ENCODE results near the gene PHC2.

The PHC2 gene

GRCh38 chr1:33377756-33378155 lies 53.1 kb downstream of the PHC2 start:
- TF ChIP-seq, protein P1, sequence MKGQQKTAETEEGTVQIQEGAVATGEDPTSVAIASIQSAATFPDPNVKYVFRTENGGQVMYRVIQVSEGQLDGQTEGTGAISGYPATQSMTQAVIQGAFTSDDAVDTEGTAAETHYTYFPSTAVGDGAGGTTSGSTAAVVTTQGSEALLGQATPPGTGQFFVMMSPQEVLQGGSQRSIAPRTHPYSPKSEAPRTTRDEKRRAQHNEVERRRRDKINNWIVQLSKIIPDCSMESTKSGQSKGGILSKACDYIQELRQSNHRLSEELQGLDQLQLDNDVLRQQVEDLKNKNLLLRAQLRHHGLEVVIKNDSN (IDR thresholded peaks at IDR 0.05): no peak
- TF ChIP-seq TAF1 (IDR thresholded peaks at IDR 0.05; ENCODE audit: low read depth): no peak
- TF ChIP-seq CEBPB (IDR thresholded peaks at IDR 0.05): no peak
- TF ChIP-seq, protein P2, sequence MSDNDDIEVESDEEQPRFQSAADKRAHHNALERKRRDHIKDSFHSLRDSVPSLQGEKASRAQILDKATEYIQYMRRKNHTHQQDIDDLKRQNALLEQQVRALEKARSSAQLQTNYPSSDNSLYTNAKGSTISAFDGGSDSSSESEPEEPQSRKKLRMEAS (IDR thresholded peaks at IDR 0.05): no peak
- TF ChIP-seq TCF12 (IDR thresholded peaks at IDR 0.05; ENCODE audit: low read depth): no peak
- no peak for TF ChIP-seq EGR1 (IDR thresholded peaks at IDR 0.05)
- no peak for TF ChIP-seq CREB1 (IDR thresholded peaks at IDR 0.05; ENCODE audit: low read depth)
- no peak for TF ChIP-seq FOXM1 (IDR thresholded peaks at IDR 0.05; ENCODE audit: borderline replicate concordance, low read depth)
- TF ChIP-seq RAD21 (IDR thresholded peaks at IDR 0.05; ENCODE audit: low read depth): no peak
- no peak for TF ChIP-seq NFIC (IDR thresholded peaks at IDR 0.05)
- no peak for TF ChIP-seq YY1 (IDR thresholded peaks at IDR 0.05; ENCODE audit: low read depth)
- TF ChIP-seq ZBTB7A (IDR thresholded peaks at IDR 0.05; ENCODE audit: low read depth): no peak
- TF ChIP-seq EP300 (IDR thresholded peaks at IDR 0.05; ENCODE audit: borderline replicate concordance): no peak
- TF ChIP-seq REST (IDR thresholded peaks at IDR 0.05; ENCODE audit: low read depth): no peak
- TF ChIP-seq TEAD4 (IDR thresholded peaks at IDR 0.05): no peak

DNA sequence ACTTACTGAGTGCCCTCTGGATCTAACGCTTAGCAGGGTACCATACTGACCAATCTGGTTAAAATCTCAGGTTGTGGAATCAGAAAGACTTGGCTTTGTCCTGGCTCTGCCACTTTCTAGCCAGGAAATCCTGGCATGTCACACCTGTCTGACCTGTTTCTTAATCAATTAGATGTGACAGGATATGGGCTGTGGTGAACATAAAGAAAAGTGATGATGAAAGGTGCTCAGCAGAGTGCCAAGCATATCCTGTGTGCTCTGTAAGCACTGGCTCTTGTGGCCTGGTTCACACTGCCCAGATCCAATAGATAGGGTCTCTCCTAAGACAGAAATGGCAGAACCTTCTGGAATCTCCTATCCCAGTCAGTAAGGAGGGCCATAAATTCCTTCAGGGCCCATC lies 53.9 kb downstream of the PHC2 start:
- TF ChIP-seq EP300 (IDR thresholded peaks at IDR 0.05; ENCODE audit: borderline replicate concordance) (no peak), RAD21 (IDR thresholded peaks at IDR 0.05; ENCODE audit: low read depth) (no peak), TAF1 (IDR thresholded peaks at IDR 0.05; ENCODE audit: low read depth) (no peak), EGR1 (IDR thresholded peaks at IDR 0.05) (no peak), YY1 (IDR thresholded peaks at IDR 0.05; ENCODE audit: low read depth) (no peak), CEBPB (IDR thresholded peaks at IDR 0.05) (0 out of 2 replicates have a peak, but pooled peaks have one; percentile 19), TCF12 (IDR thresholded peaks at IDR 0.05; ENCODE audit: low read depth) (0 out of 2 replicates have a peak, but pooled peaks have one; percentile 32), REST (IDR thresholded peaks at IDR 0.05; ENCODE audit: low read depth) (no peak), ZBTB7A (IDR thresholded peaks at IDR 0.05; ENCODE audit: low read depth) (no peak), NFIC (IDR thresholded peaks at IDR 0.05) (peak; percentile 41; the same call in 1 of the 2 replicates)
- TF ChIP-seq, protein P1 (IDR thresholded peaks at IDR 0.05): no peak

- TF ChIP-seq TAF1 (IDR thresholded peaks at IDR 0.05; ENCODE audit: low read depth) (no peak), RAD21 (IDR thresholded peaks at IDR 0.05; ENCODE audit: low read depth) (no peak), TCF12 (IDR thresholded peaks at IDR 0.05; ENCODE audit: low read depth) (no peak), ZBTB7A (IDR thresholded peaks at IDR 0.05; ENCODE audit: low read depth) (no peak), CEBPB (IDR thresholded peaks at IDR 0.05) (no peak), TEAD4 (IDR thresholded peaks at IDR 0.05) (no peak), EP300 (IDR thresholded peaks at IDR 0.05; ENCODE audit: borderline replicate concordance) (no peak), REST (IDR thresholded peaks at IDR 0.05; ENCODE audit: low read depth) (no peak), FOXM1 (IDR thresholded peaks at IDR 0.05; ENCODE audit: borderline replicate concordance, low read depth) (no peak), YY1 (IDR thresholded peaks at IDR 0.05; ENCODE audit: low read depth) (no peak), EGR1 (IDR thresholded peaks at IDR 0.05) (no peak), NFIC (IDR thresholded peaks at IDR 0.05) (no peak), CREB1 (IDR thresholded peaks at IDR 0.05; ENCODE audit: low read depth) (no peak)
- TF ChIP-seq, protein P1 (IDR thresholded peaks at IDR 0.05): no peak
- TF ChIP-seq, protein P2 (IDR thresholded peaks at IDR 0.05): no peak
Observed at GRCh38 chr1:33375316-33375715, 55.6 kb downstream of the PHC2 start.
